Stimulated activated naive B cell treated with anti-CD40 and anti-IgM and Interleukin-4, amounts not matched to agents 10 μg/mL and 1 μg/mL and 100 μg/mL, for 72 hours (primary cell): ENCODE measurements around the gene LYRM2.

Experiments used
- ATAC-seq, 2 donors: fragments of 150-1000 bp; cut with Tn5 transposase; replicated peaks; 2 replicates each; pipeline ENCODE4 v1.10.0; 2021; ENCODE audit warnings: moderate library complexity in 1 of 2
- DNase-seq: peaks from one replicate; pipeline ENCODE4 v3.0.0; 2021
- H3K27ac Mint-ChIP-seq: one replicate; pipeline ENCODE4 v1.8.0; 2022; ENCODE audit warnings: mild to moderate bottlenecking, mixed read lengths
- H3K27me3 Mint-ChIP-seq, 2 donors: one replicate each; pipeline ENCODE4 v1.8.0; 2022; ENCODE audit warnings: mixed read lengths in 2 of 2
- H3K36me3 Mint-ChIP-seq, 2 donors: one replicate each; pipeline ENCODE4 v1.8.0; 2022; ENCODE audit warnings: mixed read lengths in 2 of 2, mild to moderate bottlenecking in 1 of 2
- H3K4me1 Mint-ChIP-seq, 2 donors: one replicate each; pipeline ENCODE4 v1.8.0; 2022; ENCODE audit warnings: mixed read lengths in 2 of 2, mild to moderate bottlenecking in 1 of 2
- H3K4me3 Mint-ChIP-seq, 2 donors: one replicate each; pipeline ENCODE4 v1.8.0; 2022; ENCODE audit warnings: mild to moderate bottlenecking in 2 of 2, mixed read lengths in 2 of 2, moderate library complexity in 1 of 2
- H3K9me3 Mint-ChIP-seq, 2 donors: one replicate each; pipeline ENCODE4 v1.8.0; 2022; ENCODE audit warnings: mixed read lengths in 2 of 2, mild to moderate bottlenecking in 1 of 2

The LYRM2 gene

DNA sequence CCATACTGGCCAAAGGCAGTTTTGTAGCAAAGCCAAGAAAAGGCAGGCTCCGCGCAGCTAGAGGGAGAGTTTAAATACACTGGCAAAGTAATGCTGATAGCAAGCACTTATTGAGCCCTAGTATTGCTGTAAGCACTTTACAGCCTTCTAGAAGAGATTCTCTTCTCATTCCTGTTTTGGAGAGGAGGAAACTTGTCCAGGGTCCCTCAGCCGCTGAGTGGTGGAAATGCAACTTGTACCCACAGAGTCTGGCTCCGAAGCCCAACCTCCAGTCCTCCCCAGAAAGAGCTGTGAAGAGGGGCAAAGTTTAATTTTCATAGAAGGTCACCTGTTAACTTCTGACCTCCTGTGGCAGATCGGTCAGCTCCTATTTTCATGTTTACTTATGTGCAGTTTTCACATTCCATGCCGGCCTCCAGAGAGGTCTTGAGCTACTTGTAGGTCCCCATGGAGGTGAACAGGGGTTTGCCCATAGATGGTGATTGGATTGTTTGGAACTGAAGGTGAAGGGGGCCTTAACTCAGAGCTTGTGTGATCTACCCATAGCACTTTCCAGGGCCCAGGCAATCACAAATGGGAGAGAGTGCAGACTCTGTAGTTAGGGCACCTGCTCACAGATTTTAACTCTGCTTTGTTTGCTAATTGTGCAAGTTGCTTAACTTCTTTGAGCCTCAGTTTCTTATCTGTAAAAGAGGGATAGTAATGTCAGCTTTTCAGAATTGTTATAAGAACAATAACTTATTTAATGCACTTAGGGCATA, 70.7 kb downstream of the LYRM2 start:
- H3K9me3 Mint-ChIP-seq: peaks cover 0 to 2% of the 10 kb centered on the region in 2 donors
- ATAC-seq (no peak), DNase-seq (no peak)
- no peak overlapping the region for H3K4me3 Mint-ChIP-seq
- H3K36me3 Mint-ChIP-seq: peaks cover 0 to 2% of the 10 kb centered on the region in 2 donors
- no peak overlapping the region for H3K27ac Mint-ChIP-seq
- H3K4me1 Mint-ChIP-seq: peaks cover 0 to 4% of the 10 kb centered on the region in 2 donors
- H3K27me3 Mint-ChIP-seq: no peaks in the 10 kb centered on the region

DNA sequence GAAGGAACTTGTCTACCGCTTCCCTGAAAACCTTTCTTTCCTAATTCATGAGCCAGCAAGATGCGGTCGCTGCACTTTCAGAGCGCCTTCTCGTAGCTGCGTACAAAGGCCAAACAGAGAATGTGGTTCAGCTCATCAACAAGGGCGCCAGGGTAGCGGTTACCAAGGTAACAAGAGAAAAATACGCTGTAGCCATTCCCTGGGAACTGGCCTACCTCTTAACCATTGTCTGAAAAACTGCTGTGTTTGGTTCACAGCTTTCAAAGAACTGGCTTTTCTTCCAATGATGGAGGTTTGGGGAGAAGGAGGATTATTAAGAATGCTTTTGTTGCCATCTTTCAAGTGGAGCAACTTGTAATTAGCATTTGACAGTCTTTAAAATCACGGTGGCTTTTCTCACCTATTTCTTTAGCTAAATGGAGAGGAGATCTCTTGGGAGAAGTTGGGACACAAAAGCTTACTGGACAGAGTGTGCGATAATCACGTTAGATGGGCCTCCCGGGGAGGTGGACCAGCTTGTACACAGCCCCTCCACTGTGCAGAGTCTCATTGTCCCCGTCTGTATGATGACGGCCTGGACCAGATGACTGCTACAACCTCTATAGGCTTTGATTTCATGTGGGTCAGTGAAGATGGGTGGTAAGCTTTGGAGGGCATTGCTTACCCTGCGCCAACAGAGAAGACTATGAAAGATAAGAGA, 71.5 kb downstream of the LYRM2 start:
- no peak overlapping the region for H3K4me3 Mint-ChIP-seq
- ATAC-seq (no peak), DNase-seq (no peak)
- peaks cover 0 to 2% of the 10 kb centered on the region in 2 donors for H3K9me3 Mint-ChIP-seq
- H3K36me3 Mint-ChIP-seq: peaks cover 2% of the 10 kb centered on the region in 2 donors
- H3K4me1 Mint-ChIP-seq: peaks cover 0 to 4% of the 10 kb centered on the region in 2 donors
- H3K27ac Mint-ChIP-seq: no peak overlapping the region
- no peaks in the 10 kb centered on the region for H3K27me3 Mint-ChIP-seq

DNA sequence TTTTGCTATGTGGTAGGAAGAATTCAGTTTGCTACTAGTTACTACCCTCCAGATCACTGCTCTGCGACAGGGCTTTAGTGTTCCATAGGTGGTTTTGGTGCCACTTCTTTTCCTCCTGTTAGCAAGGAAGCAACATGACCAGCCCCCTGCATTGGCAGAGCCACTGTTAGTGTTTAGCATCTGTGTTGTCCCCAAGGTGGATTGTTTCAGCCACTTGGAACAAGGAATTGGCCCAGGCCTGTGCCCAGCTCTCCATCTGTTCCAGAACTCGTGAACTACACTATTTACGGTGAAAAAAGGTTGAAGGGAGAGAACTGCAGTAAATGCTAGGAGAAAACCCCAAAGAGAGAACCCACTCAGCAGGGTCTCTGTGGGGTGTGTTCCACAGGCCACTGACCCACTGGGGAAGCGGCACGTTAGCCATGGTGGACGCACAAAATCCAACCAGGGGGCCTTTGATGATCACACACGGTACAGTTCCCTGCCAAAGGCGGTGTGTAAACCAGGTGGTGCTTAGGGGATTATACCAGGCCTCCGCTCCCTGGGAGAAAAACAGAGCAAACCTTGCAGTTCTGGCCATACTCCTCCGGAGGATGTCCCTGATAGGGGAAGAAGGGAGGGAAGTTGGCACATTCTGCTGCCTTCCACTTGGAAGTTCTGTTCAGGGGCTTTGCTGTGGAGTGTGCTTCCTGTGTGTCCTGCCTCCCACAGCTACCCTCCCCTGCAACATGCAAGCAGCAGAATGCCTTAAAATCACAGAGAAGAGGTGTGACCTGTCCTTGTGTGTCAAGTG, 72.3 kb downstream of the LYRM2 start:
- ATAC-seq: no peak
- no peaks in the 10 kb centered on the region for H3K27me3 Mint-ChIP-seq

DNA sequence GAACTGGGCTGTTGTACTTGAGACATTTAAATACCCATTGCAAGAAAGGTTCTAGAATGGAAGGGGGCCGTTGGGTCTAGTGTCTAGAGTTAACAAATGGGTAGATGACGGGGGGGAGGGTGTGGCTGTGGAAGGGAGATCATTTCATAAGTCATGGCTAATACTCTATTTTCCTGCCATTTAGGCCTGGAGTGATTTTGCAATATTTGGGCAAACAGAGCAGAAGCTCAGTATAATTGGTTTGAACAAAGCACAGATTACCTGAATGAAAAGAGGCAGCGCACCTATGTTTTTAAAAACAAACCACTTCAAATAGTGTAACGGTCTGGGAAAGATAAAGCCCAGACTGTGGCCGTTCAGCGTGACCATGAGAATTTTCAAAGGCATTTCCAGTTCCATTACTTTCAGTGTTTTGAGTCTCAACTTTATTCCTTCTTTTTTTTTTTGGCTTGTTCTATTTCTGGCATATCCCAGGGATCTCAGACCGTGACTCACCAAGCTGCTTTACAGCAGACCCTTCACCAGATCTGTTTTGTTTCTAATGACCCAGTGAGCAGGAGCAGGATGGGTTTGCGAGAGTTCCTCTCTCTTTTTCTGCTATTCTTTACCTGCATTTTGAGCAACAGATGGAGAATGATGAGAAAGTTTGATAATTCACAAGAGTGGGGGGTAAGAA, 73.7 kb downstream of the LYRM2 start:
- peaks cover 0 to 2% of the 10 kb centered on the region in 2 donors for H3K36me3 Mint-ChIP-seq
- H3K4me1 Mint-ChIP-seq: no peaks in the 10 kb centered on the region
- H3K27me3 Mint-ChIP-seq: no peaks in the 10 kb centered on the region
- no peak overlapping the region for H3K27ac Mint-ChIP-seq
- ATAC-seq: no peak
- DNase-seq: no peak
- H3K9me3 Mint-ChIP-seq: no peaks in the 10 kb centered on the region
- no peak overlapping the region for H3K4me3 Mint-ChIP-seq

More for the DNA sequence above, 72.3 kb downstream of the LYRM2 start:
- H3K36me3 Mint-ChIP-seq: peaks cover 2% of the 10 kb centered on the region in 2 donors
- DNase-seq: no peak
- H3K9me3 Mint-ChIP-seq: peaks cover 0 to under 1% of the 10 kb centered on the region in 2 donors
- peaks cover 0 to 4% of the 10 kb centered on the region in 2 donors for H3K4me1 Mint-ChIP-seq
- H3K4me3 Mint-ChIP-seq: no peak overlapping the region
- no peak overlapping the region for H3K27ac Mint-ChIP-seq

DNA sequence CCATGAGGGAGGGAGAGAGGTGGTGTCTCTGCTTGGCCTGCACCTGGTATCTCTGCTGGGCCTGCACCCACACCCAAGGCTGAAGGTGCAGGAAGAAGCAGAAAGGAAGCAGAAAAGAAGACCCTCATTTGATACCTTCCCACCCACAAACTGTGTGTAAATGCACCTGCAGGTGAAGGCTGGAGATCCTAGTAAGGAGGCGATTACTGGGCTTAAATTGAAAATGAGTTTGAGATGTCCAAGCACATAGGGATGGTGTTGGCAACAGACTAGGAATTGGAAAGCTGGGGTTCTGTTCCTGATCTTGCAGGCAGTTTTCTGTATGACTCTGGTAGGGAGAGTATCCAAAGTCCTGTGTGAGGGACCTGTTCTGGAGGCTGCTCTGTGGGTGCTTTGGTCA, 74.7 kb downstream of the LYRM2 start:
- Mint-ChIP-seq H3K36me3 (peaks cover 0 to 2% of the 10 kb centered on the region in 2 donors), H3K4me1 (no peaks in the 10 kb centered on the region), H3K27ac (no peak overlapping the region), H3K9me3 (no peaks in the 10 kb centered on the region), H3K27me3 (peaks cover 0 to 6% of the 10 kb centered on the region in 2 donors), H3K4me3 (no peak overlapping the region)
- ATAC-seq: no peak
- DNase-seq: no peak

DNA sequence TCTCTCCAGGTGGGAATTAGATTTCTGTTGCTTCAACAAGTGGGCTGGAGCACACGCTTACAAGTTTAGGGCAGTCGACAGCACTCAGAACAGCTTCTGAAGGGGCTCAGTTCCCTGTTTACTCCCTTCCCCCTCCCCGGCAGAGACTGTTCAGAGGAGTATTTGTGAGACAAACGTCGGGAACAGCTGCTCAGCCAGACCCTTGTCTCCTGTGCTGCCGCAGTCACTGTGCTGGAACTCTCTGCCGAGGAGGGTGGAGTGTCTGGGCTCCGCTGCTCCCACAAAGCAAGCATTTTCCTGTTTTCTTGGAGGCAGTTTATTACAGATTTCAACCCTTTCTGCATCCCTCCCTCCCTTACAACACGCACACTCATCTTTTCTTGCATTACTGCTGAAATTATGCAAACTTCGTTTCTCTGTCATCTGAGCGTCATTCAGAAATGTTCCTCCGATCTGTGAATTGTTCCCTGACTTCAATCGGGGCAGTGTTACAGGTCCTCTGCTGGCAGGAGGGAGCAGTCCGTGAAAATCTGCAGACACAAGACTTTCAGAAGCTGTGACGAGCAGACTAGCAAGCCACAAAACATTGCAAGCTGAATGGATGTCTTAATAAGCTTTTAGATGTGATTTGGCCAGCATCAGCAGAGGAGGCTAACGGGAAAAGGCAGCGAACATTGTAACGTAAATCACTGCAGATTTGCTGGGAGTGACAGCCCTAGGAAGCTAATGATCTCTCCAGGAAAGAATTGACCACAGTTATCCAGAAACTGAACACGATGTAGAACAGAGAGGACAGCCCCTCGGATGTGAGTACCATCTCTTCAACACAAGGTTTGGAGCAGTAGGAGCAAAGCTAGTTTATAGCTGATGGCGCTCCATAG, 76.2 kb downstream of the LYRM2 start:
- no peaks in the 10 kb centered on the region for H3K4me1 Mint-ChIP-seq
- H3K27ac Mint-ChIP-seq: no peak overlapping the region
- H3K9me3 Mint-ChIP-seq: peaks cover 1 to 2% of the 10 kb centered on the region in 2 donors
- peaks cover under 1 to 3% of the 10 kb centered on the region in 2 donors for H3K36me3 Mint-ChIP-seq
- ATAC-seq: no peak
- H3K27me3 Mint-ChIP-seq: peaks cover 3 to 6% of the 10 kb centered on the region in 2 donors
- no peak overlapping the region for H3K4me3 Mint-ChIP-seq
- DNase-seq: no peak

DNA sequence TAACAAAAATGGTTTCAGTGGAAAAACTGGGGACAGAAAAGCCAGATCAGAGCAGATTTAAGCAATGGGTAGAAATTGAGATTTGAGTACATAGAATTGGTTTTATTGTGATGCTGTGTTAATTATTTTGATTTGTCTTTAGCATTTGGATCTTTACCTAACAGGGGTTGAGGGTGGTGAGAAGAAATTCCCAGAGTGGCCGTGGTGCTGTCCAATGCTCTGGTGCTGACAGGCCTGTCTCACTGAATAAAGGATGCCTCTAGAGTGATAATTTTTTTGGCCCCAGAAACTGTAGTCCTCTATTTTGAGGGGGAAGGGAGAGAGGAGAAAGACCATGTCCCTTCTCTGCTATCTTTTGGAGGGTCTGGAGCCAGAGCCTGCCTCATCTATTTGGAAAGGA, 79.1 kb downstream of the LYRM2 start:
- Mint-ChIP-seq H3K4me1 (no peaks in the 10 kb centered on the region), H3K27ac (no peak overlapping the region), H3K9me3 (peaks cover 9% of the 10 kb centered on the region in 2 donors), H3K27me3 (peaks cover 13 to 17% of the 10 kb centered on the region in 2 donors), H3K36me3 (peaks cover 8 to 9% of the 10 kb centered on the region in 2 donors), H3K4me3 (no peak overlapping the region)
- ATAC-seq: no peak
- no peak for DNase-seq

DNA sequence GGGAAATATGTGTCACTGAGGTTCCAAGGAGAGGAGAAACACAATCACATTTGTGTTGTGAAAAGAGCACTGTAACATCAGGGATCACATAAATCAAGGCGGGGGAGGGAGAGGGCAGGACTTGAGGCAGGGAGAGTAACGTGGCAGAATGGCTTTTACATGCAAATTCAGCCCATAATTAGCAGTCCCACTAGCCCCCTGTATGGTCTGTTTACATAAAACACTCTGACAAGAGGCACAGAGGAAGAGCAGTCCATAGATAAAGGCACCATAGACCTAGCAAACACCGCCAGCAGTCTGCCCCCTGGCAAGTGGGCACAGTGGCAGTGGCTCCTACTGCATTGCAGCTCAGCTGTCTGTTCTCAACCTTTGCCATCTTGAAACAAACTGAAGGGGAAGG, 82.7 kb downstream of the LYRM2 start:
- no peak overlapping the region for H3K4me3 Mint-ChIP-seq
- H3K27ac Mint-ChIP-seq: no peak overlapping the region
- H3K27me3 Mint-ChIP-seq: peaks cover 17 to 18% of the 10 kb centered on the region in 2 donors
- H3K36me3 Mint-ChIP-seq: peaks cover 7 to 8% of the 10 kb centered on the region in 2 donors
- H3K4me1 Mint-ChIP-seq: no peaks in the 10 kb centered on the region
- DNase-seq (no peak), ATAC-seq (no peak)
- H3K9me3 Mint-ChIP-seq: peaks cover 9% of the 10 kb centered on the region in 2 donors

DNA sequence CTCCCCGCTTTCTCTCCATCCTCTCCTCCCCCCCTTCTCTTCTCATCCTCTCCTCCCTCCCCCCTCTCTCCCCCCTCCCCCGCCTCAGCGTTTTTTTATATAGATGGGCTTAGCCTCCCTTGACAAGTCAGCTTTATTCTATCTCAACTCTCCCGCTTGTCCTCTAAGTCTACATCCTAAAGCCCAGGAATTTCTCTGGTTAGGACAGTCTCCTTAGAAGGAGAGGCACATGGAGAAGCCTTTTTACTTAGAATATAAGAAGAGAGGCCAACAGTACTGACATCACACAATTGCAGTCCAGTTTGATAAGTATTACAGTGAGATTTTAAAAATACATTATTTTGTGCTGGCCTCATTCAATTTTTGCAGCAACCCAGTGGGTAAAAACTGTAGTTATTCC, 83.5 kb downstream of the LYRM2 start:
- peaks cover 9% of the 10 kb centered on the region in 2 donors for H3K9me3 Mint-ChIP-seq
- ATAC-seq (no peak), DNase-seq (no peak)
- H3K4me1 Mint-ChIP-seq: no peaks in the 10 kb centered on the region
- no peak overlapping the region for H3K27ac Mint-ChIP-seq
- H3K4me3 Mint-ChIP-seq: no peak overlapping the region
- peaks cover 7 to 8% of the 10 kb centered on the region in 2 donors for H3K36me3 Mint-ChIP-seq
- peaks cover 17 to 18% of the 10 kb centered on the region in 2 donors for H3K27me3 Mint-ChIP-seq

DNA sequence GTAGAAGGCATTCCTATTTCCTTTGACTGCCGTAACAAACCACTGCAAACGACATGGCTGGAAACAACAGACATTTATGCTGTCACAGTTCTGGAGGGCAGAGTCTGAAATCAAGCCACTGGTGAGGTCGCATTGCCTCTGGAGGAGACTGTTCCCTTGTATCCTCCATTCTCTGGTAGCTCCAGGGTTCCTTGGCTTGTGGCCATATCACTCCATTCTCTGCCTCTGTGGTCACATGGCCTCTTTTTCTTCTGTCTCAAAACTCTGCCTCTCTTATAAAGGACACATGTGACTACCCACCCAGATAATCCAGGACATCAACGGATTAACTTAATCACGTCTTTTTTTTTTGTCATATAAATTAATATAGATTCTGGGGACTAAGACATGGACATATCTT, 84.4 kb downstream of the LYRM2 start:
- no peaks in the 10 kb centered on the region for H3K4me1 Mint-ChIP-seq
- H3K27me3 Mint-ChIP-seq: peaks cover 14 to 17% of the 10 kb centered on the region in 2 donors
- H3K9me3 Mint-ChIP-seq: peaks cover 9% of the 10 kb centered on the region in 2 donors
- H3K27ac Mint-ChIP-seq: no peak overlapping the region
- peaks cover 7 to 8% of the 10 kb centered on the region in 2 donors for H3K36me3 Mint-ChIP-seq
- ATAC-seq (no peak), DNase-seq (no peak)
- no peak overlapping the region for H3K4me3 Mint-ChIP-seq

DNA sequence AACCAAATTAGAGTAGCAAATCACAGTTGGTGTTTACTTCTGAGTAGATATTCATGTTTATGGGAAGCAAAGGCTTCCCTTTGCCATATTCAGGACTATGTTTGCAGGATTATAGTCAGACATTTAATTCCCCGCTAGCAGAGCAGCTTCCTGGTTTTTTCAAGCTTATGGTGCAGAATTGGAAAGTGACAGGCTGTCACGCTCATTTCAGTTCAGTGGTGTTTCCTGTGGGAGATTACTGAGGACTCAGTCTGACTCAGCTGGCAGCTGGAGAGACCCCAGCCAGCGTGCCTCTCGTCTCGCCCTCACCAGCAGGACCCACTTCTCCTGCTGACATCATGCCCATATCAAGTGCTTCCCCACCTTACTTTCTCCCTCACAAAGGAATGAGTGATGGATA, 85.1 kb downstream of the LYRM2 start:
- ATAC-seq (no peak), DNase-seq (no peak)
- no peak overlapping the region for H3K4me3 Mint-ChIP-seq
- peaks cover 12 to 17% of the 10 kb centered on the region in 2 donors for H3K27me3 Mint-ChIP-seq
- H3K4me1 Mint-ChIP-seq: no peaks in the 10 kb centered on the region
- no peak overlapping the region for H3K27ac Mint-ChIP-seq
- H3K36me3 Mint-ChIP-seq: peaks cover 7 to 8% of the 10 kb centered on the region in 2 donors
- H3K9me3 Mint-ChIP-seq: peaks cover 9% of the 10 kb centered on the region in 2 donors

DNA sequence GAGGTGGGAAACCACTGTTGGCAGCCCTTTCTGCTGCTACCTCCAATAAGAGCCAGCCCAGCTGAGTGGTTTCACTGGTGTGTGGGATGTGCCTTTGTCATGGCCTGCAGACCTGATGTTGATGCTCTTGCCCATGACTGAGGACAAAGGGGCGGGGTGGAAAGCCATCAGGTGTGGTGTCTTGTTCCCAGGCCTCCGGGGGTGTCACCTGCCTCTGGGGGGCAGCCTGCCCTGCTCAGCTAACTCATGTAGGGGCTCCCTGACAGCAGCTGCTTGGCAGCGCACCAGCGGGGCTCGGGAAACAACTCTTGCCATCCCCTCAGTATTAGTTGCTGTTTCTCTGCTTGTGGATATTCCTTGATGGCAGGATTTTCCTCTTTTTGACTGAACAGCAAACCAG, 91.3 kb downstream of the LYRM2 start:
- Mint-ChIP-seq H3K36me3 (no peaks in the 10 kb centered on the region), H3K4me1 (no peaks in the 10 kb centered on the region), H3K4me3 (no peak overlapping the region), H3K9me3 (no peaks in the 10 kb centered on the region), H3K27me3 (peaks cover 0 to 7% of the 10 kb centered on the region in 2 donors), H3K27ac (no peak overlapping the region)
- DNase-seq: no peak
- ATAC-seq: no peak

DNA sequence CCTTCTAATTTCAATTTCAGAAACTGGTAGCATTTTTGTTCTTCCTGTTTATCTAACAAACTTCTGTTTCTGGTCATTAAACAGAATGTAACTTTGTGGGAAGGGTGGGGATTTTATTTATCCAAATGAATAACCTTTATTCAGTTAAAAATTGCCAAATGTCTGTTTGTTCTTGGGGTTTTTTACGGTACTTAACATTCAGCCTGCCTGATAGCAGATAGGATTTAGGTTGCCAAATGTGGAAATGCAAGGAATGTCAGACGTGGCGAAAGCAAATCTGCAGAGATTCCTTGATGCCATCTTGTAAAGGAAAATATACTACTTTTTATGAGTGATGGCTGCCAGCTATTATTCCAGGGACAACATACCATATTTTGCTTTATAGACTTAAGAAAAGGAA, 95.7 kb downstream of the LYRM2 start:
- no peaks in the 10 kb centered on the region for H3K4me1 Mint-ChIP-seq
- no peak overlapping the region for H3K27ac Mint-ChIP-seq
- H3K9me3 Mint-ChIP-seq: no peaks in the 10 kb centered on the region
- H3K4me3 Mint-ChIP-seq: no peak overlapping the region
- ATAC-seq (no peak), DNase-seq (no peak)
- no peaks in the 10 kb centered on the region for H3K36me3 Mint-ChIP-seq
- peaks cover 0 to 7% of the 10 kb centered on the region in 2 donors for H3K27me3 Mint-ChIP-seq
